Stimulated activated CD4-positive, alpha-beta T cell treated with anti-CD3 and anti-CD28 coated beads, Interleukin-2, amount 100 ng/mL, for 4 hours (primary cell): Measurements from ENCODE around the gene TMEM259.

Experiments
- DNase-seq: peaks from one replicate; pipeline ENCODE4 v3.0.0-alpha.2; 2020; ENCODE audit warnings: low read depth

TMEM259 gene

DNA sequence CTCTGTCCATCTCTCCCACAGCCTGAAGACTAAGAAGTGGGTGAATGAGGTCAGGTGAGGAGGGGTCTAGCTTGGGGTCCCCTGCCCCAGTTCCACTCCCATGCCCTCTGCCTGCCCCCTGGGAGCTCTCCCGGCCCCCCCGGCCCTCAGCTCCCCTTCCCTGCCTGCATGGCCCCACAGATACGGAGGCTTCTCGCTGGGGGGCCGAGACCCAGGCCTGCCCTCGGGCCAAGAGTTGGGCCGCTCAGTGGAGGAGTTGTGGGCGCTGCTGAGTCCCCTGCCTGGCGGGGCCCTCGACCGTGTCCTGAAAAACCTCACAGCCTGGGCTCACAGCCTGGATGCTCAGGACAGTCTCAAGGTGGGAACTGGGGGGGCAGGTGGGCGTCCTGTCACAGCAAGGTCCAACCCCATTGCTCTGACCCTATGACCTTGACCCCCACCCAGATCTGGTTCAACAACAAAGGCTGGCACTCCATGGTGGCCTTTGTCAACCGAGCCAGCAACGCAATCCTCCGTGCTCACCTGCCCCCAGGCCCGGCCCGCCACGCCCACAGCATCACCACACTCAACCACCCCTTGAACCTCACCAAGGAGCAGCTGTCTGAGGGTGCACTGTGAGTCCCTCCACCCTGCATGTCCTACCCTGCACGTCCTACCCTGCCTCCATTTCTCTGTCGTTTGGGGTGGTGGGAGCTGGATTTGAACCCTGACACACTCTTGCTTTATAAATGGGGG lies 35.1 kb upstream of the TMEM259 start:
- no peak for DNase-seq

DNA sequence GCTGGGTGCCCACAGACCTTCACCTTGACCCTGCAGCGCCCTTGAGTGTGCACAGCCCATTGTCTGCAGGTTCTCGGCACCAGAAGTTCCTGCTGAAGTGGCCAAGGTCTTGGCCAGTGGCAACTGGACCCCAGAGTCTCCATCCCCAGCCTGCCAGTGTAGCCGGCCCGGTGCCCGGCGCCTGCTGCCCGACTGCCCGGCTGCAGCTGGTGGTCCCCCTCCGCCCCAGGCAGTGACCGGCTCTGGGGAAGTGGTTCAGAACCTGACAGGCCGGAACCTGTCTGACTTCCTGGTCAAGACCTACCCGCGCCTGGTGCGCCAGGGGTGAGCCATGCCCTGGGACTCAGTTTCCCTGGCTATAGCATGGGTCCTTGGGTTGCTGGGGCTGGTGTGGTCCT lies 34.1 kb upstream of the TMEM259 start:
- no peak for DNase-seq

DNA sequence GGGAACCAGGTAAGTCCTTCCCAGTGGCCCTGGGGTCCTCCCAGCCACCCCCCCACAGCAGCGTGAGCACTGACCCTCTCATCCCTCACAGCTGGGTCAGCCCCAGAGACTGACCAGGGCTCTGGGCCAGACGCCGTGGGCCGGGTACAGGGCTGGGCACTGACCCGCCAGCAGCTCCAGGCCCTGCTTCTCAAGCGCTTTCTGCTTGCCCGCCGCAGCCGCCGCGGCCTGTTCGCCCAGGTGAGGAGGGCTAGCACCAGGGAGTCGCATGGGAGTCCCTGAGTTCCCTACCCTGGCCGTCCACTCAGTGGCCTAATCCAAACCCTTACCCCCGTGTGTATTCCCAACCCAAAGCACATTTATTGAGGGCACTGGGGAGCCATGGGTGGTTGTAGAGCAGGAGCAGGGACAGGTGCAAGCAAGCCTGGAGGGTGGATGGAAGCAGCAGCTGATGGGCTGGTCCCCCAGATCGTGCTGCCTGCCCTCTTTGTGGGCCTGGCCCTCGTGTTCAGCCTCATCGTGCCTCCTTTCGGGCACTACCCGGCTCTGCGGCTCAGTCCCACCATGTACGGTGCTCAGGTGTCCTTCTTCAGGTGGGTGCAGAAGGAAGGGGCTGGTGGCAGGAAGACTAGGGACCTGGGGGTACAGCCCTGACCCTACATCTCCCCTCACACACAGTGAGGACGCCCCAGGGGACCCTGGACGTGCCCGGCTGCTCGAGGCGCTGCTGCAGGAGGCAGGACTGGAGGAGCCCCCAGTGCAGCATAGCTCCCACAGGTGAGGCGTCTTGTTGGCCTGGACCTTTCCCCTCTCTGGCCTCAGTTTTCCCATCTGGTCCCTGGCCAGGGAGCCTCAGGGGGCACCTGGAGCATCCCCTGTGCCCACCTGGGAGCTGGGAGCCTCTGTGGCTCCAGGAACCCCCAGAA lies 33.4 kb upstream of the TMEM259 start:
- no peak for DNase-seq

DNA sequence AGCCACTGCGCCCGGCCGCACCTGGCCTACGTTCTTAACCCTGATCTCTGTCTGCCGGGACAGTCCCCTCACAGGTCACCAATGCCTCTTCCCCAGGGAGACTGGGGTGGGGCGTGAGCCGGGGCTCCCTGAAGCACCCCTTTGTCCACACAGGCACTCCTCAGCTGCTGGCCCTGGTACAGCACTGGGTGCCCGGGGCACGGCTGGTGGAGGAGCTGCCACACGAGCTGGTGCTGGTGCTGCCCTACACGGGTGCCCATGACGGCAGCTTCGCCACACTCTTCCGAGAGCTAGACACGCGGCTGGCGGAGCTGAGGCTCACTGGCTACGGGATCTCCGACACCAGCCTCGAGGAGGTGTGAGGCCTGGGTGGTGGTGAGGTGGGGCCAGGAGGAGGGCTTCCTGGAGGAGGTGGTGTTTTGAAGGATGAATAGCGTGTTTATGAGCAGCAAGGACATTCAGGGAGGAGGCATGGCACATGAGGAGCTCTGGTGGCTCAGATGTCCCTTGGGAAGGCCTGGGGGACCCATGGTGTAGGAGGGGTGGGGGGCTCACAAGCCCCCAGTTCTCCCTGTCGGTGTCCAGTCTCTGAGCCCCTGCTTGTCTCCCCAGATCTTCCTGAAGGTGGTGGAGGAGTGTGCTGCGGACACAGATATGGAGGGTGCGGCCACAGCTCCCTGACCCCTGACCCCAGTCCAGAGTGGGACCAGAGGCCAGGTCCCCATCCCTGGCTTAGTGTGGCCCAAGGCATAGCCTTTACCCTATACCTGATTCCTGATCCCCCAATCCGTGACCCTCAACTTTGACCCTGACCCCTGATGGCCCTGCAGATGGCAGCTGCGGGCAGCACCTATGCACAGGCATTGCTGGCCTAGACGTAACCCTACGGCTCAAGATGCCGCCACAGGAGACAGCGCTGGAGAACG lies 32.5 kb upstream of the TMEM259 start:
- DNase-seq, result no peak

DNA sequence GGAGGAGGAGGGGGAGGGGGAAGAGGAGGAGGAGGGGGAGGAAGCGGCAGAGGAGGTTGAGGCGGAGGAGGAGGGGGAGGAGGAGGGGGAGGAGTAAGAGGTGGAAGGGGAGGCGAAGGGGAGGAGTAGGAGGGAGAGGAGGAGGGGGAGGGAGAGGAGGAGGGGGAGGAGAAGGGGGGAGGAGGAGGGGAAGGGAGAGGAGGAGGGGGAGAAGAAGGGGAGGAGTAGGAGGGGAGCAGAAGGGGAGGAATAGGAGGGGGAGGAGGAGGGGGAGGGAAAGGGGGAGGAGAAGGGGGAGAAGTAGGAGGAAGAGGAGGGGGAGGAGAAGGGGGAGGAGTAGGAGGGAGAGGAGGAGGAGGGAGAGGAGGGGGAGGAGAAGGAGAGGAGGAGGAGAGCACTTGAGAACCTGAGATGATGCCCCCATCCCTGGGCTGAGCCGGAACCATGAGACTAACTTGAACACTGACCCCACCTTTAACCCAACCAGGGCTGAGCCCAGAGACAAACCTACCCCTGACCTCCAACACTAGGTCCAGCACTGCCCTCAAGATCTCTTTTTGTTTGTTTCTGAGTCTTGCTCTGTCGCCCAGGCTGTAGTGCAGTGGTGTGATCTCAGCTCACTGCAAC lies 31.5 kb upstream of the TMEM259 start:
- DNase-seq, result no peak

DNA sequence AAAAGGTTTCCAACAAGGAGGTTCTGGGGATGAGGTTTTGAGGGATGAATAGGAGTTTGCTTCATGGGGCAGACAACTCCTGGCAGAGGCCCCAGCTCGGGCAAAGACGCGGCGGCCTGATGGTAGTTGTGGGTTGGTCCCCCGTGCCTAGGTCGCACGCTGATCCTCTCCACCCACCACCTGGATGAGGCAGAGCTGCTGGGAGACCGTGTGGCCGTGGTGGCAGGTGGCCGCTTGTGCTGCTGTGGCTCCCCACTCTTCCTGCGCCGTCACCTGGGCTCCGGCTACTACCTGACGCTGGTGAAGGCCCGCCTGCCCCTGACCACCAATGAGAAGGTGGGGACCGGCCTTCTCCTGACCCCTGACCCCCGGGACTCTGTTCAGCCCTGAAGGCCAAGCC lies 30.9 kb upstream of the TMEM259 start:
- no peak for DNase-seq

DNA sequence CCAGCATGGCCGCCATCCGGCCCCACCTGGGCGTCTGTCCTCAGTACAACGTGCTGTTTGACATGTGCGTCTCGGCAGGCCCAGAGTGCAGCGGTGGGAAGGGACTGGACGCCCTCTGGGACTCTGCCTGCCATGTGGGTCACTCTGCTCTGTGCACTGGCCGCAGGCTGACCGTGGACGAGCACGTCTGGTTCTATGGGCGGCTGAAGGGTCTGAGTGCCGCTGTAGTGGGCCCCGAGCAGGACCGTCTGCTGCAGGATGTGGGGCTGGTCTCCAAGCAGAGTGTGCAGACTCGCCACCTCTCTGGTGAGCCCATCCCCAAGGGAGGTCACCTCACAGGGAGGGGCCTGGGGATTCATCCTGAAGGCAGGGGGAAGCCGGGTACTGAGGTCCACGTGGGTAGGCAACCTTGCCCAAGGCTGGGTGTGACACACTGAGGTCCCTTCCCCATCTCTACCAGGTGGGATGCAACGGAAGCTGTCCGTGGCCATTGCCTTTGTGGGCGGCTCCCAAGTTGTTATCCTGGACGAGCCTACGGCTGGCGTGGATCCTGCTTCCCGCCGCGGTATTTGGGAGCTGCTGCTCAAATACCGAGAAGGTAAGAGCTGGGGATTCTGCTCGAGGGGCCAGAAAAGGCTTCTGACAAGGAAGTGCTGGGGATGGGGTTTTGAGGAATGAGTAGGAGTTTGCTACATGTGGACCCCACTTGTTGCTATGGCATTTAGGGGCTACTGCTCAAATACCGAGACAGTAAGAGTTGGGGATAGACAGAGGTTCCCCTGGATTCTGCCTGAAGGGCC lies 30.3 kb upstream of the TMEM259 start:
- DNase-seq, result no peak

DNA sequence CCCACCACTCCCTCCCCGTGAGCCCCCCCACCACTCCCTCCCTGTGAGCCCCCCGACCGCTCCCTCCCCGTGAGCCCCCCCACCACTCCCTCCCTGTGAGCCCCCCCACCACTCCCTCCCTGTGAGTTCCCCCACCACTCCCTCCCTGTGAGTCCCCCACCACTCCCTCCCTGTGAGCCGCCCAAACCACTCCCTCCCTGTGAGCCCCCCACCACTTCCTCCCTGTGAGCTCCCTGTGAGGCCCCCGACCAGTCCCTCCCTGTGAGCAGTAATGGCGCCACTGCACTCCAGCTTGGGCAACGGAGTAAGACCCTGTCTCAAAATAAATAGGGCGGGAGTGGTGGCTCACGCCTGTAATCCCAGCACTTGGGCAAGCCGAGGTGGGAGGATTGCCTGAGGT lies 28.9 kb upstream of the TMEM259 start:
- DNase-seq, result no peak

DNA sequence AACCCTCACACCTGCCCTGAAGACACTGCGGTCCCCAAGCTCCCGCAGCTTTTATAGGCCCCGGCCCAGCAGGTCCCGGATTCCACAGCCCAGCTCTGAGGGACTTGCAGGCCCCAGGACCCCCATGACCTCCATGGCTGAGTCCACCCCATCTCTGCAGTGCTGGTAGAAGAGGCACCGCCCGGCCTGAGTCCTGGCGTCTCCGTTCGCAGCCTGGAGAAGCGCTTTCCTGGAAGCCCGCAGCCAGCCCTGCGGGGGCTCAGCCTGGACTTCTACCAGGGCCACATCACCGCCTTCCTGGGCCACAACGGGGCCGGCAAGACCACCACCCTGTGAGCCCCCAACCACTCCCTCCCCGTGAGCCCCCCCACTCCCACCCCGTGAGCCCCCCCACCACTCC lies 28.2 kb upstream of the TMEM259 start:
- no peak for DNase-seq

DNA sequence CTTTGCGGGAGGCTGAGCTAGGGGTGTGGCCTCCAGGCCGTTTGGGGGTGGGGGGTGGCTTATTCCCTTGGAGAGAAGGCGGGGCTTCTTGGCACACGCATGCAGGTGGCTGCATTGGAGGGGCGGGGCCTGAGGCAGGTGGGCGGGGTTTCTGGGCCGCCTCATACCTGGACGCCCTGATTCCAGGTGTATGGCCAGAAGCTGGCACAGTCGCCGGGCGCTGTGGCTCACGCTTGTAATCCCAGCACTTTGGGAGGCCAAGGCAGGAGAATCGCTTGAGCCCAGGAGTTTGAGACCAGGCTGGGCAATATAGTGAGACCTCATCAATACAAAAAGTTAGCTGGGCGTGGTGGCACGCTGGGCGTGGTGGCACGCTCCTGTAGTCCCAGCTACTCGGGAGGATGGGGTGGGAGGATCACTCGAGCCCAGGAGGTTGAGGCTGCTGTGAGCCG lies 26.8 kb upstream of the TMEM259 start:
- DNase-seq, result no peak

DNA sequence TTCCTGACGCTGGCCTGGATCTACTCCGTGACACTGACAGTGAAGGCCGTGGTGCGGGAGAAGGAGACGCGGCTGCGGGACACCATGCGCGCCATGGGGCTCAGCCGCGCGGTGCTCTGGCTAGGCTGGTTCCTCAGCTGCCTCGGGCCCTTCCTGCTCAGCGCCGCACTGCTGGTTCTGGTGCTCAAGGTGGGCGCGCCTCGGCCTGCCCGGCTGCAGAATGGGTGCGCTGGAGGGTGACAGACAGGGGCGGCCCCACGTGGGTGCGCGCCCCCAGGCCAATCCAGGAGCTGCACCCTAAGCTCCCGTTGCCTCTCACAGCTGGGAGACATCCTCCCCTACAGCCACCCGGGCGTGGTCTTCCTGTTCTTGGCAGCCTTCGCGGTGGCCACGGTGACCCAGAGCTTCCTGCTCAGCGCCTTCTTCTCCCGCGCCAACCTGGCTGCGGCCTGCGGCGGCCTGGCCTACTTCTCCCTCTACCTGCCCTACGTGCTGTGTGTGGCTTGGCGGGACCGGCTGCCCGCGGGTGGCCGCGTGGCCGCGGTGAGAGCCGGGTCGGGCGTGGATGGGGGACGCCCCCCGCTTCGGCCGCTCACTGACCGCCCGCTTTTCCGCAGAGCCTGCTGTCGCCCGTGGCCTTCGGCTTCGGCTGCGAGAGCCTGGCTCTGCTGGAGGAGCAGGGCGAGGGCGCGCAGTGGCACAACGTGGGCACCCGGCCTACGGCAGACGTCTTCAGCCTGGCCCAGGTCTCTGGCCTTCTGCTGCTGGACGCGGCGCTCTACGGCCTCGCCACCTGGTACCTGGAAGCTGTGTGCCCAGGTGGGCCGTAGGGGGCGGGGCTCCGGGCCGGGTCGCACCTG lies 26.1 kb upstream of the TMEM259 start:
- DNase-seq, result no peak

DNA sequence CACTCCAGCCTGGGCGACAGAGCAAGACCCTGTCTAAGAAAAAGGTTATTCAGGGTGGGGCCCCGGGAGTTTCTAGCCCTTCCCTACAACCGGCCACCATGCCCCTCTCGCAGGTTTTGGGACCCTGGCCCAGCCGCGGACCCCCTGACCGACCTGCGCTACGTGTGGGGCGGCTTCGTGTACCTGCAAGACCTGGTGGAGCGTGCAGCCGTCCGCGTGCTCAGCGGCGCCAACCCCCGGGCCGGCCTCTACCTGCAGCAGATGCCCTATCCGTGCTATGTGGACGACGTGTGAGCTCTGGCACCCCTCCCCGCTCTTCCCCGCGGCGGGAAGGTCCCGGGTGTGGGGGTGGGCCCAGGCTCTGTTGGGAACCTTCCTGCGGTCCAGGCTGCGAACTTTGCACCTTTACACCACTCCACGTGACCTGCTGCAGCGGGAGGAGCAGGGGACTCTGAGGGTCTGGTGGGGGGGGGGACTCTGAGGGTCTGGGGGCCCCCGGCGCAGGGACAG lies 25.2 kb upstream of the TMEM259 start:
- no peak for DNase-seq

DNA sequence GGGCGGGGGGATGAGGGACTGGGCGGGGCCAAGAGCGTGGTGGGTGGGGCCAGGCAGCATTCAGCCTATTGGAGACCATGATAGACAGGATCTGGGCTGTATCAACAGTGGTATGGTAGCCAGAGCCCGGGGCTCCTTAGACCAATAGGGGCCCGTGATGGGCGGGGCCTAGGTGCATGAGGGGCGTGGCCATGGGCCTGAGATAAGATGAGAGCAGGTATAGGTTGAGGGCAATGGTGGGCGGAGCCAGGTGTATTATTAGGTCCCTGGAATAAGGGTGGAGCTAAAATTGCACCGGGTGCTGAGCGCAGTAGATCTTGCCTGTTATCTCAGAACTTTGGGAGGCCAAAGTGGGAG lies 24.3 kb upstream of the TMEM259 start:
- no peak for DNase-seq

DNA sequence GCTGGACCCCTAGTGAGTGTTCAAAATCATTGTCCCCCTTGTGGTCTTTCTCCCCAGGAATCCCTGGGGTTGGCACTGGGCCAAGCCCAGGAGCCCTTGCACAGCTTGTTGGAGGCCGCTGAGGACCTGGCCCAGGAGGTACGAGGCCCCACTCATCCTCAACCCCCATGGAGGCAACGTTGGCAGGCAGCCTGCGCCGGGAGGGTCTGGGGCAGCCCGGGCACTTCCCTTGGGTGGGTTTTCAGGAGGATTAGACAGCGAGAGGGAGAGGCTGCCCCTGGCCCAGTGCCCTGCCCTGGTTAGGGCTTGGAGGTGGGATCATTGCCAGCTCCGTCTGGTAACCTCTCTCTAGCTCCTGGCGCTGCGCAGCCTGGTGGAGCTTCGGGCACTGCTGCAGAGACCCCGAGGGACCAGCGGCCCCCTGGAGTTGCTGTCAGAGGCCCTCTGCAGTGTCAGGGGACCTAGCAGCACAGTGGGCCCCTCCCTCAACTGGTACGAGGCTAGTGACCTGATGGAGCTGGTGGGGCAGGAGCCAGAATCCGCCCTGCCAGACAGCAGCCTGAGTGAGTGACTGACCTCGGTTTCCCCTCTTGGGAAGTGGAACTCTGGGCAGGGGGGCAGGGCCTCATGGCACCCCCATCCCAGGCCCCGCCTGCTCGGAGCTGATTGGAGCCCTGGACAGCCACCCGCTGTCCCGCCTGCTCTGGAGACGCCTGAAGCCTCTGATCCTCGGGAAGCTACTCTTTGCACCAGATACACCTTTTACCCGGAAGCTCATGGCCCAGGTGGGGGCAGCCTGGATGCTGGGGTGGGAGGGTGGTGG lies 22.0 kb upstream of the TMEM259 start:
- no peak for DNase-seq

DNA sequence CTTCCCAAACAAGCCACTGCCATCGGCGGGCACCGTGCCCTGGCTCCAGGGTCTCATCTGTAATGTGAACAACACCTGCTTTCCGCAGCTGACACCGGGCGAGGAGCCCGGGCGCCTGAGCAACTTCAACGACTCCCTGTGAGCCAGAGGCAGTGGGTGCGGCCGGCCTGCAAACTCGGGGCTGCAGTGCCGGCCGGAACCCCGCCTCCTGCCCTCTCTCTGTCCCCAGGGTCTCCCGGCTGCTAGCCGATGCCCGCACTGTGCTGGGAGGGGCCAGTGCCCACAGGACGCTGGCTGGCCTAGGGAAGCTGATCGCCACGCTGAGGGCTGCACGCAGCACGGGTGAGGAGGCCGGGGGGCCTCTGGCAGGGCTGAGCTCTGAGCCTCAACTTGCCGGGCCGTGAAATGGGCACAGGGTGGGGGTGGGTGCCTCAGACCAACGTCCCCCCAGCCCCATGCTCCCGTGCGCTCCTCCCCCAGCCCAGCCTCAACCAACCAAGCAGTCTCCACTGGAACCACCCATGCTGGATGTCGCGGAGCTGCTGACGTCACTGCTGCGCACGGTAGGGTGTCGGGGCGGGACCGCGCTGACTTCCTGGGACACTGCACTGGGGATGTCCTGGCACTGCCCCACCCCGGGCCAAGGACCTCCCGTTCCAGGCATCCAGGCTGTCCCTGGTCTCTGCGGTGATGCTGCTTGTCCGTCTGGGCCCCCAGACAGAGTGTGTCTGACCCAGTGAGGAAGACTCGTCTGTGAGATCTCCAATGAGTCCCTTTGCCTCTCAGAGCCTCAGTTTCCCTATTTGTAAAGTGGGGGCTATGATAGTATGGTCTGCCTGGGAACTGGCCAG lies 21.1 kb upstream of the TMEM259 start:
- DNase-seq, result no peak

DNA sequence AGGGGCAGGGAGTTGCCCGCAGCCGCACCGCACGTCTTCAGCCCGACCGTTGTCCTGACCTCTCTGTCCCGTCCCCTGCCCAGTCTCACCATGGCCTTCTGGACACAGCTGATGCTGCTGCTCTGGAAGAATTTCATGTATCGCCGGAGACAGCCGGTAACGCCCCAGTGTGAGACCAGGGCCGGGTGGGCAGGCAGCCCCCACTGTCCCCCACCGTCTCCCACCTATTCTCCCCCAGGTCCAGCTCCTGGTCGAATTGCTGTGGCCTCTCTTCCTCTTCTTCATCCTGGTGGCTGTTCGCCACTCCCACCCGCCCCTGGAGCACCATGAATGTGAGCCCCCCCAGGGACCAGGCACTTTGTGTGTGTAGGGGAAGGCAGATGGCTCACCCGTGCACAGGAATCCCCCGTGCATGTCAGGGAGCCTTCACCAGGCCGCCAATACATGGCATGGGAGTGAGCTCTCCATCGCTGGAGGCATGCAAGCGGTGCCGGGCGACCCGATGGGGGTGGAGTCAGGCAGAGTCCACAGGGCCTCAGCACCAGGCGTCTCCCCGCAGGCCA lies 20.4 kb upstream of the TMEM259 start:
- DNase-seq, result no peak

DNA sequence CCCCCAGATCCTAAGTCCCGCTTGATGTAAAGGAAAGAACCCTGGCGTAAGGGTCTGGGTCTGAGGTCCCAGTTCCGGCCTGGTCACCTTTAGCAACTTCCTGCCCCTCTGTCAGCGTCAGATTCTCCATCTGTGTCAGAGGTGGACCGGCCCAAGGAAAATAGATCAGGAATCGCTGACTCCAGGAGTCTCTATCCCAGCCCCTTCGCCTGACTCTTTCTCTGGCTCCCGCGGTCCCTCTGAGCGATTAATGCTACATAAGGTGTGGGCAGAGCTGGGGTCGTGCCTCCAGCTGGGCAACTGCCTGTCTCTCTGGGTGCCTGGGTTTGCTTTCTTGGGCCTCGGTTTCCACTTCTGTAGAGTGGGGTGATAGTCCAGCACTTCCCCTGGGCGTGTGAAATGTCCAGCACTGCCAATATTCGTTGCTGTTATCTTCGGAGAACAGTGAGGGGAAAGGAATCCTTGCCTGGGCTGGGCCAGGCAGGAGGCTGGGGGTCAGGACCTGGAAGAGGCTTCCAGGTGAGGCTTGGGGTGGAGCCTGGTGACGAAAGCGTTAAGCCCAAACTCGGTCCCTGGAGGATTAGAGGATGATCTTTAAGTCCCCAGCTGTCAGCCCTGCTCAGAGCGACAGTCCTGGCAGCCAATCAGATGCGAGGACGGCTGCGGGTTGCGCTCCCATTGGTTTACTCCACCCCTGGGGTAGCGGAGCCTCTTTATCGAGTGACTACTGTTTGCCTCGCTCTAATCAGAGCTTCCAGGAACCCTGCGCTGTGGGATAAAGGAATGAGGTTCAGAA lies 19.8 kb upstream of the TMEM259 start:
- DNase-seq, result peak; percentile 84
